IPS-20b (cell line): ENCODE results near the gene CTAG1B.
"Not testable (repeated sequence)": the region's sequence is repeated elsewhere in the genome, so short reads cannot be mapped to it uniquely, and the experiment has no call there.

ENCODE experiments used
- H3K27ac ChIP-seq: one replicate; pipeline ENCODE4 v1.5.1; 2013; ENCODE audit warnings: low read length
- H3K27me3 ChIP-seq: 2 replicates; pipeline ENCODE4 v1.6.1; 2013; ENCODE audit warnings: mild to moderate bottlenecking, low read length, inconsistent platforms; ENCODE audit not compliant: insufficient read depth
- H3K36me3 ChIP-seq: 2 replicates; pipeline ENCODE4 v1.6.1; 2013; ENCODE audit warnings: low read depth, mild to moderate bottlenecking, inconsistent platforms, low read length, moderate library complexity; ENCODE audit not compliant: insufficient read depth
- H3K4me1 ChIP-seq: 2 replicates; pipeline ENCODE4 v1.6.1; 2013; ENCODE audit warnings: mild to moderate bottlenecking, control low read depth, inconsistent platforms, low read length, moderate library complexity; ENCODE audit not compliant: insufficient read depth
- H3K4me3 ChIP-seq: 2 replicates; pipeline ENCODE4 v1.5.1; 2013; ENCODE audit warnings: mild to moderate bottlenecking, low read length, inconsistent platforms
- H3K9ac ChIP-seq: 2 replicates; pipeline ENCODE4 v1.6.1; 2013; ENCODE audit warnings: low read depth, mild to moderate bottlenecking, inconsistent platforms, low read length, moderate library complexity
- H3K9me3 ChIP-seq: 2 replicates; pipeline ENCODE4 v1.6.1; 2013; ENCODE audit warnings: mild to moderate bottlenecking, low read depth, low read length, inconsistent platforms; ENCODE audit not compliant: insufficient read depth

The CTAG1B gene

DNA sequence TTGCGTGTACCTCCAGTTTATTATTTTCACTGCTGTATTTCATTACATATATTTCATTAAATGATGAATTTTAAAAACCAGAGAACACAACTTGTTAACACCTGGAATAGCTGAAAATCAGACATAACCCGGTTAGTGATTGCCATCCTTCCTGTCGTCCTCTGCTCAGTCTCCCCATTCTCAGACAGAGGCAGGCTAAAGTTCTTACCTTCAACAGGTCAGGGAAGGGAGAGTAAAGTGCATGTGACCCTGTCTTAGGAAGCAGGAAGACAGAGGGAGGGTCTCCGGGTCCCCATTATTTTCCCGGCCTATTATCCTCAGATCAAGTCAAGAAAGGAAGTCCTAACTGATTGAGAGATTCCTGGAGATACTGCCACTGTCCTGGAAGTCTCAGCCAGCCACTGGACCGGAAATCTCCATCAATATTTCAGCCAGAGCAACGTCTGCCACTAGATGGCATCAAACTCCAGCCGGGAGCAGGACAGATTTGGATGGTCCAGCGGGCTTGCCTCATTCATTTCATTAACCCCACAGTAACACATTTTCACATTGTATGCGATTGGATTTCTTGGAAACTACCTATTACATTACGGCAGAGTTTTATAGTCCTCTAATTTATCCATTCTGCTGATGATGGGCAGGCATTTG is 1.8 kb upstream of the CTAG1B start:
- H3K36me3 ChIP-seq, H3K27me3 ChIP-seq, H3K27ac ChIP-seq, H3K9me3 ChIP-seq, H3K4me1 ChIP-seq, H3K9ac ChIP-seq, H3K4me3 ChIP-seq: not testable (repeated sequence)

DNA sequence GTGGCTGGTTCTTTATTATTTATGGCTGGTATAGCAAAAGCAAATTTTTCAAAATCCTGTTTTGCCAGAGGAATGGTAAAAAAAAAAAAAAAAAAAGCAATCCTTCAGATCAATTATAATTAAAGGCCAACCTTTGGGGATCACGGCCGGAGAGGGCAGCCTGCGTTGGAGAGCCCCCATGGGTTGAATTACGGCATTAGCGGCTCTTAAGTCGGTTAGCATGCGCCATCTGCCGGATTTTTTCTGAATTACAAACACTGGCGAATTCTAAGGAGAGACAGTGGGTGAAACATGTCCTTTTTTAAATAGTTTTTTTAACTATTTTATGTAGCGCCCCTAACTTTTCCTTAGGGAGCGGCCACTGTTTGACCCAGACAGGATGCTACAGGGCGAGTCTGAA is 5.5 kb downstream of the CTAG1B start:
- H3K9me3 ChIP-seq, H3K27me3 ChIP-seq, H3K36me3 ChIP-seq, H3K27ac ChIP-seq, H3K4me1 ChIP-seq, H3K4me3 ChIP-seq, H3K9ac ChIP-seq: not testable (repeated sequence)

DNA sequence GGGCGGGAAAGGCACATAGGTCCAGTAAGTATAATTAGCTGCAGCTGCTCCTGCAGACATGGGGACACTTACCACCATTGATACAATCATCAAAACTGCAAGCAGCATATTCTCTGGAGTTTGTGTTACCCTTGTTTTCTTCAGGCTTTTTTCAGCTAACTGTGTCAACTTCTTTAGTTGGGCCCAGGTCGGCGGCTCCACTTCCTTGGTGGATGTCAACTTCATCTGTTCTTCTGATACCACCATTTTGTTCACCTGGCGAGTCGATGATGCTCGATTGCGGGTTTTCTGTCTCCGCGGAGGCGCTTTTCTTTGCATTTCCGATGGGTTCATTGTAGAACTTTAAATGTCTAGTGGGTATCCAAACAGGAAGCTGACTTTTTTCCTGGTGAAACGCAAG is 7.9 kb downstream of the CTAG1B start:
- not testable (repeated sequence) for H3K9me3 ChIP-seq, H3K27ac ChIP-seq, H3K4me3 ChIP-seq, H3K36me3 ChIP-seq, H3K27me3 ChIP-seq, H3K4me1 ChIP-seq, H3K9ac ChIP-seq

DNA sequence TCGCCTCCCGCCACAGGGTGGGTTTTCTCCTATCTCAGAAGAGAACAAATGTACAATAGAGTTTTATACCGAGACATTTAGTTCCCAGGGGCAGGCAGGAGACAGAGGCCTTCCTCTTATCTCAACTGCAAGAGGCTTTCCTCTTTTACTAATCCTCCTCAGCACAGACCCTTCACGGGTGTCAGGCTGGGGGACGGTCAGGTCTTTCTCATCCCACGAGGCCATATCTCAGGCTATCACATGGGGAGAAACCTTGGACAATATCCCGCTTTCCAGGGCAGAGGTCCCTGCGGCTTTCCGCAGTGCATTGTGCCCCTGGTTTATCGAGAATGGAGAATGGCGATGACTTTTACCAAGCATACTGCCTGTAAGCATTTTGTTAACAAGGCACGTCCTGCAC is 10.3 kb downstream of the CTAG1B start:
- not testable (repeated sequence) for H3K4me1 ChIP-seq, H3K27me3 ChIP-seq, H3K4me3 ChIP-seq, H3K36me3 ChIP-seq, H3K9ac ChIP-seq, H3K9me3 ChIP-seq, H3K27ac ChIP-seq

DNA sequence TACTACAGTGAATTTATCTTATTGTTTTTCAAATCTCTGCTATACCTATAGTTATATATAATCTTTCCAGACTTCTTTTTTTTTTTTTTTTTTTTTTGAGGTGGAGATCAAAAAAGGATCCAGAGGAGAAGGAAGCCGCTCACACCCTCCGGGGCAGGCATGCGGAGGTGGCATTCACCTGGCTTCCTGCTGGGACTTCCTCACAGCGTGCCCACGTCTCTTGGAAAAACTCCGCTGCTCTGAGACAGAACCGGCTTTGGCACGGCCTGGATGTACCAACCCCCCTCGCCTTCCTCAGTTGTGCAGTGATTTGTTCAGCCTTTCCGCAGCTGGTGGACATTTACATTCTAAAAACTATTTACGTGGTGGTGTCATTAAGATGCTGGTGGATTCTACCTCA is 11.1 kb downstream of the CTAG1B start:
- not testable (repeated sequence) for H3K4me3 ChIP-seq, H3K27me3 ChIP-seq, H3K9ac ChIP-seq, H3K27ac ChIP-seq, H3K36me3 ChIP-seq, H3K4me1 ChIP-seq, H3K9me3 ChIP-seq

DNA sequence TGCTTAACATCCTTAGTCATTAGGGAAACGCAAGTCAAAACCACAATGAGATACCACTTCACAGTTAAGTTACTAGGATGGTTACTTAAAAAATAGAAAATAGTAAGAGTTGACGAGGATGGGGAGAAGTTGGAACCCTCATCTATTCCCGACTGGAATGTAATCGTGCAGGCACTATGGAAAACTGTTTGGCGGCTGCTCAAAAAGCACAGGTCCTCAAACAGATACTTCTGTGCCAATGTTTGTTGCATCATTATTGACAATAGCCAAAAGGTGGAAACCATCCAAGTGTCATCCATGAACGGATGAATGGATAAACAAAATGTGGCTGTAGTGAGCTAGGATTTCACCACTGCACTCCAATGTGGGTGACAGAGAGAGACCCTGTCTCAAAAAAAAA is 11.7 kb downstream of the CTAG1B start:
- no peak overlapping the region for H3K4me3 ChIP-seq
- no peaks in the 10 kb centered on the region for H3K9me3 ChIP-seq
- H3K27me3 ChIP-seq, result no peaks in the 10 kb centered on the region
- H3K4me1 ChIP-seq, result no peaks in the 10 kb centered on the region
- no peak overlapping the region for H3K9ac ChIP-seq
- H3K27ac ChIP-seq, result no peak overlapping the region
- no peaks in the 10 kb centered on the region for H3K36me3 ChIP-seq

DNA sequence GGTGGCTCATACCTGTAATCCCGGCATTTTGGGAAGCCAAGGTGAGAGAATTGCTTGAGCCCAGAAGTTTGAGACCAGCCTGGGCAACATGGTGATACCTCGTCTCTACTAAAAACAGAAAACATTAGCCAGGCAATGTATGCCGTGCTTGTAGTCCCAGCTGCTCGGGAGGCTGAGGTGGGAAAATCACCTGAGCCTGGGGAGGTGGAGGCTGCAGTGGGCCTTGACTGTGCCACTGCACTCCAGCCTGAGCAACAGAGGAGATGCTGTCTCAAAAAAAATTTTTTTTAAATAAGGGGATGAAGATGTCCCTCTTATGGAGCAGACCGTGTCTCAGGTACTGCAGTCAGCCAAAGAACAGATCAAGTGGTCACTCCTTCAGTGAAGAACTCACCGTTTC is 13.5 kb downstream of the CTAG1B start:
- Histone ChIP-seq H3K27ac (no peak overlapping the region), H3K4me3 (no peak overlapping the region), H3K27me3 (no peaks in the 10 kb centered on the region), H3K4me1 (no peaks in the 10 kb centered on the region), H3K36me3 (no peaks in the 10 kb centered on the region), H3K9ac (no peak overlapping the region), H3K9me3 (no peaks in the 10 kb centered on the region)

DNA sequence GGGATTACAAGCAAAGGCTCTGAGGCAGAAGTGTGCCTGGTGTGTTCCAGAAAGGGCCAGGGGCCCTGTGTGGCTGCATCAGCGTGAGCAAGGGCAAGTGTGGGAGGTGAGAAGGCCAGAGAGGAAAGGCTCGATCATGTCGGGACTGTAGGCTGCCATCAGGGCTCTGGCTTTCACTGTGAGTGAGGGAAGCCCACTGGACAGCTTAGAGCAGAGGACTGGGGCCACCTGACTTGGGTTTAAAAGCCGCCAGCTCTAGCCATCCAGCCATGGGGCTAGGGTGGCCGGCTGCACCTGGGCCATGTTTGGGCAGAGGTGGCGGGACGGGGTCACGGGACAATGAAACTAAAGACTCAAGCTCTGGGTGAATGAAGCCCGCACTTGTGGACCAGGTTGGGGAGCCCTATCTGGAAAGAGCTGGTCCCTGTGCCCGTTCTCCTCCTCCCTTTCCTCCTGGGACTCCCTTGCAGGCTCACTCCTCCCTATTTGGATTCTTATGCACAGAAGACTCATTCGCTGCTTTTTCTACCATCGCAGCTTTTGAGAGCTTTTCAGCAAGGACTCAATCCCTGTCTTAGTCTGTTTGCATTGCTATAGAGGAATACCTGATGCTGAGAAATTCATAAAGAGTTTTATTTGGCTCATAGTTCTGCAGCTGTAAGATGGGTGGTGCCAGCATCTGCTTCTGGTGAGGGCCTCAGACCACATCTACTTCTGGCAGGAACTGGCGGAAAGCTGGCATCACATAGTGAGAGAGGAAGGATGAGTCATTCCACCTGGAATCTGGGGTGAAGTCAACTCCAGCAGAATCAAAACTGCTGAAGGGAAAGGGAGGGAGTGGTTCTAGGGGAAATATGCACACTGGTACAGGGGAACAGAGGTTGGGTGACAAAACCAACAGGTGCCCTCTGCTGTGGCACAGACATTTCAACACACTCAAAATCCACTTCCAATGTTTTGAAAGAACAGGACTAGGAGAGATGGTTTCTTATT is 15.3 kb downstream of the CTAG1B start:
- no peaks in the 10 kb centered on the region for H3K4me1 ChIP-seq
- no peaks in the 10 kb centered on the region for H3K27me3 ChIP-seq
- no peak overlapping the region for H3K4me3 ChIP-seq
- H3K9ac ChIP-seq, result no peak overlapping the region
- no peaks in the 10 kb centered on the region for H3K36me3 ChIP-seq
- no peak overlapping the region for H3K27ac ChIP-seq
- no peaks in the 10 kb centered on the region for H3K9me3 ChIP-seq

DNA sequence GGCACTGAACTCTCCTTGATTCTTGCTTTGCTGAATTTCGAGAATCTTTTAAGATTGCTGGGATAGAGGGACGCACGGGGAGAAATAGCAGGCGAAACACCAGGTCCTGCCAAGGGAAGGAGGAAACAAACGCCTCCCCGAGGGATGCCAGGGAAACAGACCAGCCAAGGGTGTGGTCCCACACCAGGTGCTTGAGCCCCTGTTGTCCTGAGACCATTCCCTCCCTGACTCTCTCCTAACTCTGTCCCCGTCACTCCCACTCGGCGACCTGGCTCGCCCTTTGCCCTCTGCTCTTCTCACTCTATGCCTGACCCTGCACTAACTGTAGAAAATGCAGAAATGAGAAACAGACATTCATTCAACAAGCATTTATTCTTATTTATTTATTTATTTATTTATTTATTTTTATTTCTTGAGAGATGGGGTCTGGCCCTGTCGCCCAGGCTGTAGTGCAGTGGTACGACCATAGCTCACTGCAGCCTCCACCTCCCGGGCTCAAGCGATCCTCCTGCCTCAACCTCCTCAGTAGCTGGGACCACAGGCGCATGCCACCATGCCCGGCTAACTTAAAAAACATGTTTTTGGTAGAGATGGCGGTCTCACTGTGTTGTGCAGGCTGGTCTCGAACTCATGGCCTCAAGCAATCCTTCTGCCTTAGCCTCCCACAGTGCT is 16.2 kb downstream of the CTAG1B start:
- Histone ChIP-seq H3K36me3 (no peaks in the 10 kb centered on the region), H3K27me3 (no peaks in the 10 kb centered on the region), H3K9me3 (no peaks in the 10 kb centered on the region), H3K9ac (no peak overlapping the region), H3K27ac (no peak overlapping the region), H3K4me3 (no peak overlapping the region), H3K4me1 (no peaks in the 10 kb centered on the region)

DNA sequence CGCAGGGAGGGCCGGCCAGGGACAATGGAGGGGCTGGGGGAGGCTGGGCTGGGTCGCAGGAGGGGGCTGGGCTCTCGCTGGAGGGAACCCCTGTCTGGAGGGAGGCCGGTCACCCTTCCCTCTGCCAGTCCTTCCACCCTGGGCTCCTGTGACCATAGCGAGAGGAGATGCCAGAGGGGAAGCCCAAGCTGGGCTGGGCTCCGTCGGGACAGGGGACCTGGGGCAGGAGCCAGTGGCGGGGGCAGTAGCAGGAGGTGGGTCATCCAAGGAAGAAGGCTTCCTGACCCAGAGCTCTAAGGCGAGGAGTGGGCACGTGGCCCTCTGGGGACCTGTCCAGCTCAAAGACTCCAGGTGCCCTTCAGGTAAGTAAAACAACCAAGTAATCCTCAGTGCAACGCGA is 16.9 kb downstream of the CTAG1B start:
- H3K4me3 ChIP-seq, result no peak overlapping the region
- H3K36me3 ChIP-seq, result no peaks in the 10 kb centered on the region
- H3K27ac ChIP-seq, result no peak overlapping the region
- no peaks in the 10 kb centered on the region for H3K4me1 ChIP-seq
- no peak overlapping the region for H3K9ac ChIP-seq
- no peaks in the 10 kb centered on the region for H3K9me3 ChIP-seq
- no peaks in the 10 kb centered on the region for H3K27me3 ChIP-seq

DNA sequence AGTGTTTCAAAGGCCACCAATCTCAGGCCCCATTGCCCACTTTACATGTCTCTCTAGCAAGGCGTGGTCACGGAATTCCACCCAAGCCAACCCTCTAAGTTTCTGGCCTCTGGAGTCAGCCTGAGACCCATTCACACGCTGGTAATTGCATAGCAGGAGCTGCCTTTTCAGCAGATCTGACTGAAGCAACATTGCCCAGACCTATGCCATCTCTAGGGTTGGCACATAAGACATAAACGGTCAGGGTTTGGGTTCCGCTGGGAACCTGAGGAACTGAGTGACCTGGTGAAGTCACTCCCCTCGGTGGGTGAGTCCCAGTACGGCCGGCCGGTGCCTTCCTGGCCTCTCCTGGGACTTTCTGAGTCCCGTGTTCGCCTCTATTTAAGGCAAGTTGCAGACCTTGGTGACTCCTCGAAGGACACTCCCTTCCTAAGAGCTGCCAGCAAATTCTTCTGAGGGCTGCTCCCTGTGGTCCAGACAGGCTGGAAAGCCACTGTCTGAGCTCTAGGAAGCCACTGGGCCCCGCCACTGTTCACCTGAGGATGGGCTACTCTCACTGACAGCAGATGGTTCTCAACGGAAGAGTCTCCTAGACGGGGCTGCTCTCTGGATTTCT is 18.2 kb downstream of the CTAG1B start:
- H3K9me3 ChIP-seq, result no peaks in the 10 kb centered on the region
- no peak overlapping the region for H3K9ac ChIP-seq
- H3K27me3 ChIP-seq, result no peaks in the 10 kb centered on the region
- no peaks in the 10 kb centered on the region for H3K36me3 ChIP-seq
- H3K4me1 ChIP-seq, result peaks cover 7% of the 10 kb centered on the region
- H3K27ac ChIP-seq, result no peak overlapping the region
- no peak overlapping the region for H3K4me3 ChIP-seq
